Activated naive CD8-positive, alpha-beta T cell treated with anti-CD3 and anti-CD28 coated beads, Interleukin-2, amount 10 ng/mL, durations not matched to agents 7 days and 5 days (primary cell): Measurements from ENCODE around the gene WWOX. TPM values are rescaled to one million over a fixed set of nuclear protein-coding genes. Genes with fewer than 3 reads are reported as not detected.

Experiments
- ATAC-seq: fragments of 150-1000 bp; cut with Tn5 transposase; one replicate; pipeline ENCODE4 v1.10.0; 2021; ENCODE audit warnings: low read depth, moderate library complexity
- POLR2A ChIA-PET: fragments of 350-600 bp; sonication (Branson Sonifier 250); formaldehyde crosslinking; loops from one replicate; lab custom pipeline; 2021; ENCODE audit warnings: antibody characterized with exemption; lab: Charles Lee
- DNase-seq: peaks from one replicate; pipeline ENCODE4 v3.0.0; 2021
- H3K27ac Mint-ChIP-seq: one replicate; pipeline ENCODE4 v1.8.0; 2022; ENCODE audit warnings: mild to moderate bottlenecking, mixed read lengths
- H3K27me3 Mint-ChIP-seq: one replicate; pipeline ENCODE4 v1.8.0; 2022; ENCODE audit warnings: mild to moderate bottlenecking, moderate library complexity, mixed read lengths
- H3K36me3 Mint-ChIP-seq: one replicate; pipeline ENCODE4 v1.8.0; 2021; ENCODE audit warnings: mild to moderate bottlenecking, mixed read lengths
- H3K4me1 Mint-ChIP-seq: one replicate; pipeline ENCODE4 v1.8.0; 2021; ENCODE audit warnings: mixed read lengths
- H3K4me3 Mint-ChIP-seq: one replicate; pipeline ENCODE4 v1.8.0; 2022; ENCODE audit warnings: mild to moderate bottlenecking, moderate library complexity, mixed read lengths
- H3K9me3 Mint-ChIP-seq: one replicate; pipeline ENCODE4 v1.8.0; 2021; ENCODE audit warnings: mixed read lengths
- total RNA-seq, 2 experiments: library from RNA; stranded (reverse); gene quantifications; one replicate each; pipeline ENCODE4 v1.2.3, GENCODE V29; 2021

Gene WWOX
- total RNA-seq, 2 experiments from 2014 or later = 26.8 to 27.7 TPM

- Mint-ChIP-seq H3K27ac (no peak overlapping the region), H3K36me3 (no peaks in the 10 kb centered on the region), H3K9me3 (no peaks in the 10 kb centered on the region), H3K4me3 (no peak overlapping the region), H3K27me3 (peaks cover 2% of the 10 kb centered on the region), H3K4me1 (no peaks in the 10 kb centered on the region)
- ATAC-seq (no peak), DNase-seq (no peak)
- POLR2A ChIA-PET = no interaction called here
These were observed 557.4 kb downstream of the WWOX start for GRCh38 chr16:78656887-78657286.

- Mint-ChIP-seq H3K9me3 (no peaks in the 10 kb centered on the region), H3K36me3 (peaks cover 2% of the 10 kb centered on the region), H3K4me3 (no peak overlapping the region), H3K27ac (no peak overlapping the region), H3K27me3 (peaks cover 2% of the 10 kb centered on the region), H3K4me1 (peaks cover 1% of the 10 kb centered on the region)
- ATAC-seq = no peak
- DNase-seq = no peak
- POLR2A ChIA-PET = no interaction called here
These were observed 559.8 kb downstream of the WWOX start for GRCh38 chr16:78659216-78659615.

- H3K36me3 Mint-ChIP-seq = peaks cover 2% of the 10 kb centered on the region
- H3K4me3 Mint-ChIP-seq = no peak overlapping the region
- H3K27me3 Mint-ChIP-seq = peaks cover 2% of the 10 kb centered on the region
- peaks cover 1% of the 10 kb centered on the region for H3K4me1 Mint-ChIP-seq
- no peaks in the 10 kb centered on the region for H3K9me3 Mint-ChIP-seq
- ATAC-seq = no peak
- peak overlapping the region; percentile 58 for H3K27ac Mint-ChIP-seq
- POLR2A ChIA-PET = no interaction called here
- DNase-seq = no peak
These were observed 560.3 kb downstream of the WWOX start for GRCh38 chr16:78659668-78660217.

- H3K4me1 Mint-ChIP-seq = peaks cover 1% of the 10 kb centered on the region
- H3K9me3 Mint-ChIP-seq = no peaks in the 10 kb centered on the region
- no peak overlapping the region for H3K27ac Mint-ChIP-seq
- ATAC-seq (no peak), DNase-seq (no peak)
- POLR2A ChIA-PET = no interaction called here
- H3K4me3 Mint-ChIP-seq = no peak overlapping the region
- peaks cover 2% of the 10 kb centered on the region for H3K36me3 Mint-ChIP-seq
- peaks cover 2% of the 10 kb centered on the region for H3K27me3 Mint-ChIP-seq
These were observed 561.3 kb downstream of the WWOX start for GRCh38 chr16:78660795-78661194.

GRCh38 chr16:78663690-78664089 lies 564.2 kb downstream of the WWOX start:
- H3K27ac Mint-ChIP-seq = no peak overlapping the region
- no peak overlapping the region for H3K4me3 Mint-ChIP-seq
- POLR2A ChIA-PET = no interaction called here
- DNase-seq (no peak), ATAC-seq (no peak)
- no peaks in the 10 kb centered on the region for H3K27me3 Mint-ChIP-seq
- peaks cover 2% of the 10 kb centered on the region for H3K36me3 Mint-ChIP-seq
- H3K4me1 Mint-ChIP-seq = peaks cover 1% of the 10 kb centered on the region
- H3K9me3 Mint-ChIP-seq = peaks cover 3% of the 10 kb centered on the region

- POLR2A ChIA-PET = no interaction called here
- Mint-ChIP-seq H3K27ac (no peak overlapping the region), H3K36me3 (peaks cover 2% of the 10 kb centered on the region), H3K27me3 (no peaks in the 10 kb centered on the region), H3K4me3 (no peak overlapping the region), H3K4me1 (peaks cover 1% of the 10 kb centered on the region), H3K9me3 (peaks cover 3% of the 10 kb centered on the region)
- DNase-seq (no peak), ATAC-seq (no peak)
These were observed 565.6 kb downstream of the WWOX start for GRCh38 chr16:78664811-78665772.

GRCh38 chr16:78666318-78666717 lies 566.9 kb downstream of the WWOX start:
- Mint-ChIP-seq H3K36me3 (peaks cover 2% of the 10 kb centered on the region), H3K4me3 (no peak overlapping the region), H3K9me3 (peaks cover 3% of the 10 kb centered on the region), H3K4me1 (peaks cover 1% of the 10 kb centered on the region), H3K27ac (no peak overlapping the region), H3K27me3 (no peaks in the 10 kb centered on the region)
- POLR2A ChIA-PET = no interaction called here
- DNase-seq = no peak
- no peak for ATAC-seq

- POLR2A ChIA-PET = no interaction called here
These were observed 568.2 kb downstream of the WWOX start for GRCh38 chr16:78667675-78668074.

GRCh38 chr16:78668393-78668792 lies 568.9 kb downstream of the WWOX start:
- H3K27me3 Mint-ChIP-seq = no peaks in the 10 kb centered on the region
- POLR2A ChIA-PET = no interaction called here
- no peak overlapping the region for H3K27ac Mint-ChIP-seq
- no peak overlapping the region for H3K4me3 Mint-ChIP-seq
- H3K9me3 Mint-ChIP-seq = peaks cover 3% of the 10 kb centered on the region
- ATAC-seq (no peak), DNase-seq (no peak)
- H3K4me1 Mint-ChIP-seq = peaks cover 1% of the 10 kb centered on the region
- H3K36me3 Mint-ChIP-seq = peaks cover 2% of the 10 kb centered on the region

More at GRCh38 chr16:78667675-78668074, 568.2 kb downstream of the WWOX start:
- ATAC-seq (no peak), DNase-seq (no peak)
- Mint-ChIP-seq H3K36me3 (peaks cover 2% of the 10 kb centered on the region), H3K9me3 (peaks cover 3% of the 10 kb centered on the region), H3K27me3 (no peaks in the 10 kb centered on the region), H3K4me3 (no peak overlapping the region), H3K27ac (no peak overlapping the region), H3K4me1 (peaks cover 1% of the 10 kb centered on the region)

- POLR2A ChIA-PET = no interaction called here
- no peak for ATAC-seq
- DNase-seq = no peak
- Mint-ChIP-seq H3K27me3 (no peaks in the 10 kb centered on the region), H3K36me3 (no peaks in the 10 kb centered on the region), H3K4me1 (no peaks in the 10 kb centered on the region), H3K9me3 (peaks cover 3% of the 10 kb centered on the region), H3K4me3 (no peak overlapping the region), H3K27ac (no peak overlapping the region)
These were observed 570.5 kb downstream of the WWOX start for GRCh38 chr16:78669994-78670393.

- no peak for ATAC-seq
- DNase-seq = no peak
- no peaks in the 10 kb centered on the region for H3K27me3 Mint-ChIP-seq
- H3K27ac Mint-ChIP-seq = no peak overlapping the region
- POLR2A ChIA-PET = interaction anchor here (0.6 kb wide), 1 partner anchor 364 kb away, joined by 3 read pairs; no protein-coding TSS in a partner anchor
- no peaks in the 10 kb centered on the region for H3K9me3 Mint-ChIP-seq
- H3K4me1 Mint-ChIP-seq = peaks cover 5% of the 10 kb centered on the region
- no peaks in the 10 kb centered on the region for H3K36me3 Mint-ChIP-seq
- no peak overlapping the region for H3K4me3 Mint-ChIP-seq
These were observed 573.5 kb downstream of the WWOX start for GRCh38 chr16:78672779-78673556.

GRCh38 chr16:78673884-78674283 lies 574.4 kb downstream of the WWOX start:
- POLR2A ChIA-PET = no interaction called here

GRCh38 chr16:78675312-78675711 lies 575.9 kb downstream of the WWOX start:
- H3K36me3 Mint-ChIP-seq = no peaks in the 10 kb centered on the region
- H3K27me3 Mint-ChIP-seq = no peaks in the 10 kb centered on the region
- DNase-seq (no peak), ATAC-seq (no peak)
- H3K9me3 Mint-ChIP-seq = no peaks in the 10 kb centered on the region
- H3K4me3 Mint-ChIP-seq = no peak overlapping the region
- POLR2A ChIA-PET = no interaction called here
- peaks cover 5% of the 10 kb centered on the region for H3K4me1 Mint-ChIP-seq
- no peak overlapping the region for H3K27ac Mint-ChIP-seq

More at GRCh38 chr16:78673884-78674283, 574.4 kb downstream of the WWOX start:
- ATAC-seq (no peak), DNase-seq (no peak)
- Mint-ChIP-seq H3K4me3 (no peak overlapping the region), H3K36me3 (no peaks in the 10 kb centered on the region), H3K27me3 (no peaks in the 10 kb centered on the region), H3K27ac (no peak overlapping the region), H3K9me3 (no peaks in the 10 kb centered on the region), H3K4me1 (peaks cover 5% of the 10 kb centered on the region)
